K562 (cell line): ENCODE data around the gene VARS1. TPM values are rescaled to one million over a fixed set of nuclear protein-coding genes. Genes with fewer than 3 reads are reported as not detected.

Experiments
- BRF1 ChIP-seq: IDR thresholded peaks from 3 replicates; pipeline ENCODE4 v1.6.1; 2011; ENCODE audit warnings: borderline replicate concordance, mild to moderate bottlenecking; ENCODE audit not compliant: insufficient read length; ENCODE audit errors: extremely low read depth
- CBX5 ChIP-seq: IDR thresholded peaks from 2 replicates; pipeline ENCODE4 v1.6.1; 2014; ENCODE audit warnings: low read depth, borderline replicate concordance
- FOXJ3 ChIP-seq: sonication (generic); formaldehyde crosslinking; IDR thresholded peaks from 2 replicates; pipeline ENCODE4 v1.4.0; 2020; ENCODE audit warnings: mild to moderate bottlenecking, missing genetic modification reagents
- FOXK2 ChIP-seq, 2 experiments: fragments of 450-650 bp; IDR thresholded peaks in 1 of 2; conservative IDR thresholded peaks in 1 of 2; 2 replicates each; pipeline ENCODE4 v1.6.1; 2016; ENCODE audit warnings: low read depth in 2 of 2, mild to moderate bottlenecking in 1 of 2
- FUS ChIP-seq: fragments of 200-400 bp; formaldehyde crosslinking; optimal IDR thresholded peaks from 2 replicates; pipeline ENCODE3; 2017; ENCODE audit warnings: low read depth, low read length
- HLTF ChIP-seq: fragments of 450-650 bp; IDR thresholded peaks from 2 replicates; pipeline ENCODE4 v1.6.1; 2016
- LEF1 ChIP-seq: fragments of 450-650 bp; IDR thresholded peaks from 2 replicates; pipeline ENCODE4 v1.6.1; 2016; ENCODE audit warnings: mild to moderate bottlenecking
- MAFK ChIP-seq: IDR thresholded peaks from 2 replicates; pipeline ENCODE4 v1.6.1; 2011; ENCODE audit warnings: low read length, improper control_type of control experiment
- MYNN ChIP-seq, 2 experiments: sonication (generic); formaldehyde crosslinking in 1 of 2; IDR thresholded peaks; 2 replicates each; pipeline versions ENCODE4 v1.5.0 to v1.6.1; 2016 to 2020; ENCODE audit warnings: antibody characterized with exemption in 1 of 2, missing genetic modification reagents in 1 of 2
- NBN ChIP-seq: fragments of 450-650 bp; IDR thresholded peaks from 2 replicates; pipeline ENCODE4 v1.6.1; 2016; ENCODE audit warnings: low read depth, mild to moderate bottlenecking
- POLR2G ChIP-seq: fragments of 200-400 bp; formaldehyde crosslinking; IDR thresholded peaks from 2 replicates; pipeline ENCODE4 v1.6.1; 2017; ENCODE audit warnings: low read depth, mild to moderate bottlenecking, antibody characterized with exemption, low read length, moderate library complexity
- POLR3A ChIP-seq: IDR thresholded peaks from 2 replicates; pipeline ENCODE4 v1.6.1; 2011; ENCODE audit warnings: borderline replicate concordance, mild to moderate bottlenecking, moderate library complexity; ENCODE audit not compliant: insufficient read length, insufficient read depth; ENCODE audit errors: extremely low read depth
- SLC30A9 ChIP-seq: fragments of 250-450 bp; sonication (Bioruptor Pico); IDR thresholded peaks from 2 replicates; pipeline ENCODE4 v1.8.0; 2022; ENCODE audit warnings: mild to moderate bottlenecking, moderate library complexity
- SPI1 ChIP-seq: IDR thresholded peaks from 2 replicates; pipeline ENCODE4 v1.6.1; 2011; ENCODE audit warnings: low read depth, low read length, control low read depth, borderline replicate concordance
- U2AF1 ChIP-seq: fragments of 200-400 bp; formaldehyde crosslinking; optimal IDR thresholded peaks from 2 replicates; pipeline ENCODE3; 2017; ENCODE audit warnings: mild to moderate bottlenecking, low read depth, low read length, moderate library complexity
- ZBTB1 ChIP-seq: sonication (generic); formaldehyde crosslinking; IDR thresholded peaks from 2 replicates; pipeline ENCODE4 v1.8.1; 2023; ENCODE audit warnings: missing genetic modification reagents, low read depth, mild to moderate bottlenecking, borderline replicate concordance
- ZKSCAN1 ChIP-seq: fragments of 150-350 bp; IDR thresholded peaks from 2 replicates; pipeline ENCODE4 v1.6.1; 2016; ENCODE audit warnings: low read depth, low read length
- ZNF134 ChIP-seq: fragments of 250-450 bp; sonication (Bioruptor Pico); conservative IDR thresholded peaks from 2 replicates; pipeline ENCODE4 v1.4.0; 2020
- ZNF140 ChIP-seq: fragments of 250-450 bp; sonication (Bioruptor Pico); IDR thresholded peaks from 2 replicates; pipeline ENCODE4 v1.8.0; 2021; ENCODE audit warnings: moderate library complexity, mild to moderate bottlenecking, inconsistent platforms
- ZNF436 ChIP-seq: fragments of 250-450, 450-650 bp; sonication (Bioruptor Pico); formaldehyde crosslinking; IDR thresholded peaks from 2 replicates; pipeline ENCODE4 v1.7.0; 2020; ENCODE audit warnings: mild to moderate bottlenecking
- ZNF512 ChIP-seq: IDR thresholded peaks from 2 replicates; pipeline ENCODE4 v1.6.1; 2016; ENCODE audit warnings: missing genetic modification characterization, missing compliant biosample characterization
- polyA plus RNA-seq, 8 experiments: library from polyadenylated mRNA; depleted of rRNA in 4 of 8; stranded (reverse) in 5 of 8; unstranded in 3 of 8; fragments of >200 nt; fragmentation: Nextera tagmentation in 2 of 8; fragmentation: Illumina TruSeq in 1 of 8; extraction: Ambion mirVana in 2 of 8; extraction: Trizol in 1 of 8; gene quantifications; 2 replicates each; pipeline versions ENCODE4 v1.2.1 to v1.2.3, GENCODE V29; 2011 to 2014; ENCODE audit warnings: inconsistent platforms in 1 of 8, missing spikeins in 1 of 8
- total RNA-seq, 7 experiments: library from RNA; depleted of rRNA in 6 of 7; stranded (reverse); fragments of >200 nt in 6 of 7; fragmentation: Illumina TruSeq in 2 of 7; extraction: Trizol in 2 of 7; gene quantifications; 2 replicates each; pipeline versions ENCODE4 v1.2.1 to v1.2.3, GENCODE V29; 2011 to 2021; ENCODE audit warnings: low replicate concordance in 1 of 7
- TF ChIP-seq, protein P1 (sequence below): fragments of 450-650 bp; IDR thresholded peaks from 2 replicates; pipeline ENCODE4 v1.7.0; 2016; ENCODE audit warnings: borderline replicate concordance
- TF ChIP-seq, protein P2 (sequence below): fragments of 250-450 bp; sonication (Bioruptor Pico); IDR thresholded peaks from 2 replicates; pipeline ENCODE4 v1.8.0; 2022; ENCODE audit warnings: inconsistent platforms
- TF ChIP-seq, protein P3 (sequence below): fragments of 450-650 bp; conservative IDR thresholded peaks from 2 replicates; pipeline ENCODE4 v1.6.1; 2016; ENCODE audit warnings: missing genetic modification characterization, low read depth, mild to moderate bottlenecking, missing compliant biosample characterization, moderate library complexity

VARS1 gene
- total and polyA plus RNA-seq, 9 of the 15 experiments (the other 6 are each of a cell fraction or from before 2014, with no cell fraction given), result 2.9 to 488 (median 130) TPM

DNA sequence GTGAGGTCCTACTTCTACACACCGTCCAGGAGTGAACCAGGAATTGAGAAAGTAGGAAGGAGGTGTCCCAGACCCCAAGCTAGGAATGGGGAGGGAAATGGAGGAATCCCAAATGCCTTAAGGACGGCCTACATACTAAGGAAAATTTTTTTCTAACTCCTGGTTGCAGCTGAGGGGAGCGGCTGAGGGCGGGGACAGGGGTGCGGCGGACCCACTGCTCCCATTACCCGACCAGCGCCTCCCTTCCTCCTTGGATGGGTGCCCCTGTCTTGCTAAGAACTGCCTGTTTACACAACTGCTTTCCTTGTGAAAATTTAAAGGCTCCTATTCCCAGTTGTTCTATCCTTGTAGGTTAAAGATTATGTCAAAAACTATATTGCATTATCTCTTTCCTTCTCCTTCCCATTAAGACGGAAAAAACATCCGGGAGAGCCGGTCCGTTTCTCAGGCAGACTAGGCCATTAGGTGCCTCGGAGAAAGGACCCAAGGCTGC, 31.3 kb upstream of the VARS1 start (continued):
- TF ChIP-seq MYNN (IDR thresholded peaks at IDR 0.05) (no peak; the same call in 1 of the 2 replicates), MYNN (CRISPR knock-in tag; IDR thresholded peaks at IDR 0.05) (no peak), ZNF140 (CRISPR knock-in tag) (no peak), MAFK (no peak), NBN (no peak), U2AF1 (no peak), ZNF134 (CRISPR knock-in tag) (no peak), SLC30A9 (CRISPR knock-in tag) (no peak), ZNF512 (no peak), ZKSCAN1 (0 out of 2 replicates have a peak, but pooled peaks have one; percentile 32), CBX5 (no peak), FUS (no peak), BRF1 (no peak), HLTF (0 out of 2 replicates have a peak, but pooled peaks have one; percentile 7), ZBTB1 (CRISPR knock-in tag) (peak; percentile 94), POLR2G (no peak), LEF1 (no peak), FOXK2 (conservative IDR thresholded peaks at IDR 0.05 in 1 of 2, IDR thresholded peaks at IDR 0.05 in 1 of 2; ENCODE audit: low read depth in 2 of 2) (no peak), SPI1 (0 out of 2 replicates have a peak, but pooled peaks have one; percentile 19), POLR3A (no peak), ZNF436 (CRISPR knock-in tag) (peak; percentile 32; the same call in 1 of the 2 replicates), FOXJ3 (CRISPR knock-in tag) (no peak)
- TF ChIP-seq, protein P1, sequence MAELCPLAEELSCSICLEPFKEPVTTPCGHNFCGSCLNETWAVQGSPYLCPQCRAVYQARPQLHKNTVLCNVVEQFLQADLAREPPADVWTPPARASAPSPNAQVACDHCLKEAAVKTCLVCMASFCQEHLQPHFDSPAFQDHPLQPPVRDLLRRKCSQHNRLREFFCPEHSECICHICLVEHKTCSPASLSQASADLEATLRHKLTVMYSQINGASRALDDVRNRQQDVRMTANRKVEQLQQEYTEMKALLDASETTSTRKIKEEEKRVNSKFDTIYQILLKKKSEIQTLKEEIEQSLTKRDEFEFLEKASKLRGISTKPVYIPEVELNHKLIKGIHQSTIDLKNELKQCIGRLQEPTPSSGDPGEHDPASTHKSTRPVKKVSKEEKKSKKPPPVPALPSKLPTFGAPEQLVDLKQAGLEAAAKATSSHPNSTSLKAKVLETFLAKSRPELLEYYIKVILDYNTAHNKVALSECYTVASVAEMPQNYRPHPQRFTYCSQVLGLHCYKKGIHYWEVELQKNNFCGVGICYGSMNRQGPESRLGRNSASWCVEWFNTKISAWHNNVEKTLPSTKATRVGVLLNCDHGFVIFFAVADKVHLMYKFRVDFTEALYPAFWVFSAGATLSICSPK, result no peak
- TF ChIP-seq, protein P2, sequence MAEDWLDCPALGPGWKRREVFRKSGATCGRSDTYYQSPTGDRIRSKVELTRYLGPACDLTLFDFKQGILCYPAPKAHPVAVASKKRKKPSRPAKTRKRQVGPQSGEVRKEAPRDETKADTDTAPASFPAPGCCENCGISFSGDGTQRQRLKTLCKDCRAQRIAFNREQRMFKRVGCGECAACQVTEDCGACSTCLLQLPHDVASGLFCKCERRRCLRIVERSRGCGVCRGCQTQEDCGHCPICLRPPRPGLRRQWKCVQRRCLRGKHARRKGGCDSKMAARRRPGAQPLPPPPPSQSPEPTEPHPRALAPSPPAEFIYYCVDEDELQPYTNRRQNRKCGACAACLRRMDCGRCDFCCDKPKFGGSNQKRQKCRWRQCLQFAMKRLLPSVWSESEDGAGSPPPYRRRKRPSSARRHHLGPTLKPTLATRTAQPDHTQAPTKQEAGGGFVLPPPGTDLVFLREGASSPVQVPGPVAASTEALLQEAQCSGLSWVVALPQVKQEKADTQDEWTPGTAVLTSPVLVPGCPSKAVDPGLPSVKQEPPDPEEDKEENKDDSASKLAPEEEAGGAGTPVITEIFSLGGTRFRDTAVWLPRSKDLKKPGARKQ (CRISPR knock-in tag), result no peak
- TF ChIP-seq, protein P3, sequence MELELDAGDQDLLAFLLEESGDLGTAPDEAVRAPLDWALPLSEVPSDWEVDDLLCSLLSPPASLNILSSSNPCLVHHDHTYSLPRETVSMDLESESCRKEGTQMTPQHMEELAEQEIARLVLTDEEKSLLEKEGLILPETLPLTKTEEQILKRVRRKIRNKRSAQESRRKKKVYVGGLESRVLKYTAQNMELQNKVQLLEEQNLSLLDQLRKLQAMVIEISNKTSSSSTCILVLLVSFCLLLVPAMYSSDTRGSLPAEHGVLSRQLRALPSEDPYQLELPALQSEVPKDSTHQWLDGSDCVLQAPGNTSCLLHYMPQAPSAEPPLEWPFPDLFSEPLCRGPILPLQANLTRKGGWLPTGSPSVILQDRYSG (tag), result no peak; the same call in 1 of the 2 replicates
